Dendritic cell treated with granulocyte-macrophage colony-stimulating factor and Interleukin-4, amounts not matched to agents 40 ng/mL and 50 ng/mL, for 4 days (primary cell): ENCODE data around the gene PPP4C.

Source experiments
- H3K27ac Mint-ChIP-seq: one replicate; pipeline ENCODE4 v1.8.0; 2022; ENCODE audit warnings: mild to moderate bottlenecking, mixed read lengths
- H3K27me3 Mint-ChIP-seq: one replicate; pipeline ENCODE4 v1.8.0; 2022; ENCODE audit warnings: mild to moderate bottlenecking, mixed read lengths
- H3K36me3 Mint-ChIP-seq: one replicate; pipeline ENCODE4 v1.8.0; 2022; ENCODE audit warnings: low read depth, mixed read lengths
- H3K4me1 Mint-ChIP-seq: one replicate; pipeline ENCODE4 v1.8.0; 2022; ENCODE audit warnings: low read depth, mixed read lengths
- H3K4me3 Mint-ChIP-seq: one replicate; pipeline ENCODE4 v1.8.0; 2022; ENCODE audit warnings: mild to moderate bottlenecking, moderate library complexity, mixed read lengths
- H3K9me3 Mint-ChIP-seq: one replicate; pipeline ENCODE4 v1.8.0; 2022; ENCODE audit warnings: mixed read lengths
- intact Hi-C: fragments of 100-400 bp; cut with micrococcal nuclease; formaldehyde crosslinking; loops from one replicate; pipeline ENCODE4 v1.15.0; 2022

PPP4C gene

GRCh38 chr16:30127993-30128392 is 52.2 kb downstream of the PPP4C start:
- H3K9me3 Mint-ChIP-seq: no peaks in the 10 kb centered on the region
- intact Hi-C loops: no loop called here
- H3K27me3 Mint-ChIP-seq: no peaks in the 10 kb centered on the region
- peaks cover 16% of the 10 kb centered on the region for H3K4me1 Mint-ChIP-seq
- no peaks in the 10 kb centered on the region for H3K36me3 Mint-ChIP-seq
- no peak overlapping the region for H3K4me3 Mint-ChIP-seq
- H3K27ac Mint-ChIP-seq: no peak overlapping the region

GRCh38 chr16:30131869-30132475 is 56.2 kb downstream of the PPP4C start:
- no peak overlapping the region for H3K4me3 Mint-ChIP-seq
- no peaks in the 10 kb centered on the region for H3K36me3 Mint-ChIP-seq
- H3K4me1 Mint-ChIP-seq: peaks cover 11% of the 10 kb centered on the region
- no peaks in the 10 kb centered on the region for H3K27me3 Mint-ChIP-seq
- H3K9me3 Mint-ChIP-seq: no peaks in the 10 kb centered on the region
- intact Hi-C loops: no loop called here
- H3K27ac Mint-ChIP-seq: no peak overlapping the region

DNA sequence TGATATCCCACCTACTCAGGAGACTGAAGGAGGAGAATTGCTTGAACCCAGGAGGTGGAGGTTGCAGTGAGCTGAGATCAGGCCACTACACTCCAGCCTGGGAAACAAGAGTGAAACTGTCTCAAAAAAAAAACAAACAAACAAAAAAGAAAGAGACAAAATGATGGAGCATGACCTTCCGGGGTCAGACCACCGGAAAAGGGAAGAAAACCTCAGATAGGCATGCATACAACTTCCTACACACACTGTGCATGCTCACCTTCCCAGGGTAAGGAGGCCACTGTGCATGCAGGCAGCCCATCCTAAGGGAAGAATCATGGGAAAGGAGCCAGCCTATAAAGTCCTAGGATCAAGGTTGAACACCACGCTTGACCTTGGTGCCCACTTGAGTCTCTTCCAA is 56.8 kb downstream of the PPP4C start:
- intact Hi-C loops: no loop called here
- Mint-ChIP-seq H3K4me3 (no peak overlapping the region), H3K27me3 (no peaks in the 10 kb centered on the region), H3K27ac (no peak overlapping the region), H3K4me1 (peaks cover 17% of the 10 kb centered on the region), H3K36me3 (no peaks in the 10 kb centered on the region), H3K9me3 (no peaks in the 10 kb centered on the region)
